RWPE1 (cell line): ENCODE results near the gene TGFBR1.
A peak's percentile ranks its signal among the peaks of the same experiment; 100 is the strongest.

ENCODE experiments used
- CTCF ChIA-PET: fragments of 350-600 bp; sonication (Branson Sonifier 250); formaldehyde crosslinking; extraction: SDS; loops from one replicate; lab custom pipeline; 2021; lab: Yijun Ruan, JAX
- POLR2A ChIA-PET: fragments of 400-600 bp; formaldehyde crosslinking; extraction: SDS; loops from one replicate; lab custom pipeline; 2020; ENCODE audit warnings: antibody characterized with exemption; ENCODE audit not compliant: low non-redundant PET; lab: Yijun Ruan, JAX
- DNase-seq: peaks from one replicate; pipeline ENCODE4 v3.0.0; 2012; ENCODE audit warnings: low spot score
- H3K27ac ChIP-seq: fragments of 450-650 bp; 2 replicates; pipeline ENCODE4 v1.5.1; 2017
- TF ChIP-seq, protein P1 (sequence below): fragments of 450-650 bp; conservative IDR thresholded peaks from 2 replicates; pipeline ENCODE4 v1.5.1; 2017; ENCODE audit warnings: low read depth, mild to moderate bottlenecking

TGFBR1 gene

DNA sequence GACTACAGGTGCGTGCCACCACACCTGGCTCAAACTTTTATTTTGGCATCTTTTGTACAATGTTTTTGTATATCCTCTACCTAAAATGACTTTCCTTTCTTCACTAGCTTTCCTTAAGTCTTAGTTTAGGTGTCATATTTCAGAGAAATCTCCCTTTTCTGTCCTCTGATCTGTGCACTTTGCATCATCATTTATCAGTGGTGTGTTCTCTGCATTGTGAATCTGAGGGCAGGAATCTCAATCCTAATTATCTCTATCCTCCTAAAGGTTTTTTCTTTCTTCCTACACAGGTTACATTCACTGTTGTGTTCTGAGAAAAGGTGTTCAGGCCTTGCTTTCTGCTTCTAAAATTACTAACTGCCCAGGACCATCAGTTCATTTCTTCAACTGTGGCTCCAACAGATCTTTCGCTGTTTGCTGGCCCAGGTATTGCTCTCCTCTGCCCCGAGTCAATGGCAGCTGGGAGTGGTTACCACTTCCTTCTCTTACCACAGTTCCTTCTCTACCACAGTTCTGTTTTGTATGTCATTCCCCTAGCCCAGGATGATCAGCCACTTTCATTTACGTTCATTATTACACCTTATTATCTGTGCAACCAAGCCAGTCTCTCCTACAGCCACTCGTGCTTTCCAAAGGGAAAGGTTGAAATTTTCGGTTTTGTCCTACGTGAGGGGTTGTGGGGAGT is 14.0 kb downstream of the TGFBR1 start:
- TF ChIP-seq, protein P1, sequence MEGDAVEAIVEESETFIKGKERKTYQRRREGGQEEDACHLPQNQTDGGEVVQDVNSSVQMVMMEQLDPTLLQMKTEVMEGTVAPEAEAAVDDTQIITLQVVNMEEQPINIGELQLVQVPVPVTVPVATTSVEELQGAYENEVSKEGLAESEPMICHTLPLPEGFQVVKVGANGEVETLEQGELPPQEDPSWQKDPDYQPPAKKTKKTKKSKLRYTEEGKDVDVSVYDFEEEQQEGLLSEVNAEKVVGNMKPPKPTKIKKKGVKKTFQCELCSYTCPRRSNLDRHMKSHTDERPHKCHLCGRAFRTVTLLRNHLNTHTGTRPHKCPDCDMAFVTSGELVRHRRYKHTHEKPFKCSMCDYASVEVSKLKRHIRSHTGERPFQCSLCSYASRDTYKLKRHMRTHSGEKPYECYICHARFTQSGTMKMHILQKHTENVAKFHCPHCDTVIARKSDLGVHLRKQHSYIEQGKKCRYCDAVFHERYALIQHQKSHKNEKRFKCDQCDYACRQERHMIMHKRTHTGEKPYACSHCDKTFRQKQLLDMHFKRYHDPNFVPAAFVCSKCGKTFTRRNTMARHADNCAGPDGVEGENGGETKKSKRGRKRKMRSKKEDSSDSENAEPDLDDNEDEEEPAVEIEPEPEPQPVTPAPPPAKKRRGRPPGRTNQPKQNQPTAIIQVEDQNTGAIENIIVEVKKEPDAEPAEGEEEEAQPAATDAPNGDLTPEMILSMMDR: no peak
- CTCF ChIA-PET: interaction anchor here (0.9 kb wide), 1 partner anchor 12 kb away, joined by 3 read pairs; no protein-coding TSS in a partner anchor
- POLR2A ChIA-PET: no interaction called here
- H3K27ac ChIP-seq: no peak overlapping the region
- DNase-seq: no peak

DNA sequence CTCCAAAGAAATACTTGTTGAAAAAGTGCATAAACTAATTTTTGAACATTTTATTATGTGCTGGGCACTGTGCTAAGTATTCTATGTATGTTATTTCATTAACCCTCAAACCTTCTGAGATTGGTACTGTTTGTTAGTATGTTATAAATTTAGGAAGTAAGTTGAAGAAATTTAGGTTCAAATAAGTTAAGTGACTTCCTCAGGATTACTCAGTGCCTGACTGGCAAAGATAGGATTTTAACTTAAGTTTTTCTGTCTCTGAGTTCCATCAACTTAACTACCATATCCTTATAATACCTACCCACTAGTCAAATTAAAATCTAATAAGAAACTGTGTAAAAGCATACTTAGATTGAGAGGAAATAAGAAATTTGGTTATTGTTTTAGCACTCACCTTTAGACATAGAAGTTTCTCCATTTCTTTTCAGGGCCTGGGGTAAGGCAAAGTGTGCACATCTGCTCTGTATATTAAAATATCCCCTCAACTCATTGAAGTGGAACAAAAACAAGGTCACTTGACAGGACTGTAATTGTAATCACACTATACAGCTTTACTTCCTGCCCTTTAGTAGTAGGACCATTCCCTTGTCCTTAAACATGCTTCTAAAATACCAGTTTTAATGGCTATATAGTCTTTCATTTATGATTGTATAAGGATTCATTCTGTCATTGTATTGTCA is 15.2 kb downstream of the TGFBR1 start:
- CTCF ChIA-PET: interaction anchor here (0.6 kb wide), 1 partner anchor 60 kb away, joined by 3 read pairs; no protein-coding TSS in a partner anchor
- no peak overlapping the region for H3K27ac ChIP-seq
- POLR2A ChIA-PET: no interaction called here
- DNase-seq: no peak
- TF ChIP-seq, protein P1: no peak

DNA sequence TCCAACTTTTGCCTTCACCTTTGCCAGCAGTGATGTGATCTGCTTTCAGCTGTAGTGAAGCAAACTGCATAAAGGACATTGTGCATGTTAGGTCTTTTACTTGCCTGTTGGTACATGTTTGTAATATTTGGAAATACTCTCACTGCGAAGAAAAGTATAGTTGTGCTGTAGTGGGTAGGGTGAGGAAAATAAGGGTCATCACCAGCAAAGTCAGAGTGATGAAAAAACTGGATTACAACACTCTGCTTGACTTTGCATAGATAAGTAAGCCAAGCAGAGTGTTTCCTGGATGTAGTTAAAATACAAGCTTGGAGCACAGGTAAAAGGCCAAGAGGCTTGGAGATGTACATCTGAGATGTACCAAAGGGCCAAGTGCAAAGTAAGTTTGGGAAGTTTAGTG is 16.7 kb downstream of the TGFBR1 start:
- POLR2A ChIA-PET: interaction anchor here (0.6 kb wide), 1 partner anchor 1231 kb away, joined by 3 read pairs; no protein-coding TSS in a partner anchor
- no peak for DNase-seq
- H3K27ac ChIP-seq: no peak overlapping the region
- CTCF ChIA-PET: interaction anchor here (0.6 to 1.0 kb wide), 2 partner anchors 9 to 19 kb away, joined by 3 read pairs; no protein-coding TSS in a partner anchor
- TF ChIP-seq, protein P1: no peak

DNA sequence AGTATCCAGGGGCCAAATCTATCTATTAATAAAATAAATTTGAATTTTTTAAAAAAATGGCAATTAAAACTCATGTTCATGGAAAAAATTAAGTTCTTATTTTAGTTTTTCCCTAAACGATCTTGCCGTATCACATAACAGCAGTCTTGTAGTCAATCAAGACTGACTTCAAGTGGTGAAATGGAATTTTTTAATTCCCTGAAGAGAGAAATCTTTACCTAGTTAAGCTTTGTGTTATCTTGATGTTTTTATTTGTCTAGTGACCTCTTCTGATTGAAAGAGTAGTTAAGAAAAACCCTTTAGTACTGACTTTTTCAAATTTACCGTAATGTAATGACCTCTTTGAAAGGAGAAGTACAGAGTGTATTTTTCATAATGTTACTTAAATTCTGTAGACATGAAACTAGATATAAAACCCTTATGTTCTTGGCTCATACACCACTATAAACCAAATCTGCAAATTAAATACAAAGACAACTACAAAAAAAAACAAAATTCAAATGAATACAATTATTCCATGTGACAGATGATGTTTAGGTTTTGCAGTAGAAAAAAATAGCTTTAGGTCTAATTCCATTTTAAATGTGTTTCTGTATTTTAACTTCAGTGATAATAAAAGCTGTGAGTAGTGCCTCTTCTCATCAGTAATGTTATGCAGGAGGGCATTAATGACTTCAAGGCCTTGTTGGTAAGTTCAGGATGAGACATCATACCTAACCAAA is 19.8 kb downstream of the TGFBR1 start:
- TF ChIP-seq, protein P1: no peak
- no peak for DNase-seq
- no peak overlapping the region for H3K27ac ChIP-seq
- CTCF ChIA-PET: interaction anchor here (0.6 to 2.3 kb wide), 2 partner anchors 16 to 324 kb away, joined by 4 to 11 read pairs; no protein-coding TSS in a partner anchor
- POLR2A ChIA-PET: no interaction called here

DNA sequence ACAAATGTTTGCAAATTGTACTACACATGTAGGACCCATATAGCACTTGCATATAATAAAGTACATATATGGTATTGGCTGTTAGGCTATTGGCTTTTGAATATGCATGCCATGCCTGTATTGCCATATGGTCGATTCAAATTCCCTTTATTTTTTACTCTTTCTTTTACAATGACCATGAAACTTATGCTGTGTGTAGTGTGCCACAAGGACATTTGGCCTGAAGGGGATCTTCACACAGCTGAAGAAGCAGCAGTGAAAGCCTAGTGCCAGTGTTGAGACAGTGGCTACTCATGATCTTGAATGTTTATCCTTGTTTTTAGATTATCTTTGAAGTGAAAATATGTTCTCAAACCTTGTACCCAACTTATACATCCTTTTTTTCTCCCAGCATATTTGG is 20.5 kb downstream of the TGFBR1 start:
- TF ChIP-seq, protein P1: no peak
- ChIA-PET POLR2A (no interaction called here), CTCF (interaction anchor here (1.0 to 2.3 kb wide), 2 partner anchors 15 to 326 kb away, joined by 3 to 11 read pairs; no protein-coding TSS in a partner anchor)
- DNase-seq: no peak
- no peak overlapping the region for H3K27ac ChIP-seq

DNA sequence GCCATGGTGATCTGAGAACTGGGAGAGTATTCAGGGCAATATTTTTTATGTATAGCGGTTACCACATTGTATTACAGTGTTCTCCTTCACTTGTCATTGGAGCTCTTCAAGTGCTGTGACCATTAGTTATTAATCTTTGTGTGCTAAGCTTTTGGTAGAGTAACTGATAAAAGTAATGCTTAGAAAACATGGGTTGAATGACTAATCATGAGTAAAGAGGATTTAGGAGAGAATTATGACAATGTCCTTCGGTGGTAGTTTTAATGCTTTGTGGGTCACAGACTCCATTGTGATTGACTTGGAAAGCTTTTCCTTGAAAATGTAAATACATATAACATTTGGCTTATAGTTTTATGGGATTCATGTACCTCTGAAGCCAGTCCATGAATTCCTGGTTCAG is 21.4 kb downstream of the TGFBR1 start:
- no peak overlapping the region for H3K27ac ChIP-seq
- POLR2A ChIA-PET: no interaction called here
- DNase-seq: peak; percentile 23
- CTCF ChIA-PET: interaction anchor here (1.0 to 2.3 kb wide), 2 partner anchors 14 to 327 kb away, joined by 3 to 11 read pairs; no protein-coding TSS in a partner anchor
- TF ChIP-seq, protein P1: no peak
